ENCODE data around the gene TMEM184A.

DNA sequence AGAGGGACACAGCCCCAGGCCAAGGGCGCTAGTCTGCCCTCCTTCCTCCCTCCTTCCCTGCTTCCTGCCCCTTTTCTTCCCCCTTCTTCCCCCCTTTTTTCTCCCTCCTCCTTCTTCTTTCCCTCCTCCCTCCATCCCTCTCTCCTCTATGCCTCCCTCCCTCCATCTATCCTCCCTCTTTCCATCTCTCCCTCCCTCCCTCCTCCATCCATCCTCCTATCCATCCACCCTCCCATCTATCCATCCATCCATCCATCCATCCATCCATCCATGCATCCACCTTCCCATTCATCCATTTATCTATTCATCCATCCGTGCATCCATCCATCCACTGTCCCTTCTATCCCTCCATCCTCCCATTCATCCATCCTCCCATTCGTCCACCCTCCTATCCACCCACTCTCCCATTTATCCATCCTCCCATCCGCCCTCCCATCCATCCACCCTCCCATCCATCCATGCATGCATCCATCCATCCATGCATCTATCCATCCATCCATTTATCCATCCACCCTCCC is 38.0 kb upstream of the TMEM184A start:
- TF ChIP-seq CTCF (conservative IDR thresholded peaks at IDR 0.05) (no peak), EZH2 (IDR thresholded peaks at IDR 0.05; ENCODE audit: low read depth) (no peak)

Data from PC-9 (cell line).